Dedifferentiated amniotic fluid mesenchymal stem cell (primary cell): ENCODE measurements around the gene NPHP4.

ENCODE experiments used
- DNase-seq: peaks from one replicate; pipeline ENCODE4 v3.0.0-alpha.2; 2016; ENCODE audit errors: extremely low spot score

NPHP4 gene

GRCh38 chr1:5891736-5892135 lies 100.5 kb downstream of the NPHP4 start:
- DNase-seq: no peak

GRCh38 chr1:5891137-5891536 lies 101.1 kb downstream of the NPHP4 start:
- no peak for DNase-seq

GRCh38 chr1:5890346-5891106 lies 101.7 kb downstream of the NPHP4 start:
- DNase-seq: no peak

- DNase-seq: no peak
These were observed 102.3 kb downstream of the NPHP4 start for GRCh38 chr1:5889901-5890300.

GRCh38 chr1:5889462-5889861 lies 102.8 kb downstream of the NPHP4 start:
- DNase-seq: no peak

- no peak for DNase-seq
These were observed 103.5 kb downstream of the NPHP4 start for GRCh38 chr1:5888606-5889211.

GRCh38 chr1:5887971-5888361 lies 104.3 kb downstream of the NPHP4 start:
- no peak for DNase-seq

GRCh38 chr1:5887349-5887970 lies 104.8 kb downstream of the NPHP4 start:
- no peak for DNase-seq

GRCh38 chr1:5886541-5887348 lies 105.5 kb downstream of the NPHP4 start:
- DNase-seq: no peak

GRCh38 chr1:5886140-5886483 lies 106.1 kb downstream of the NPHP4 start:
- DNase-seq: no peak

GRCh38 chr1:5885471-5886139 lies 106.6 kb downstream of the NPHP4 start:
- no peak for DNase-seq

- no peak for DNase-seq
These were observed 108.1 kb downstream of the NPHP4 start for GRCh38 chr1:5884110-5884509.

- no peak for DNase-seq
These were observed 108.8 kb downstream of the NPHP4 start for GRCh38 chr1:5883129-5884048.

- no peak for DNase-seq
These were observed 109.7 kb downstream of the NPHP4 start for GRCh38 chr1:5882367-5883128.

- DNase-seq: no peak
These were observed 110.6 kb downstream of the NPHP4 start for GRCh38 chr1:5881526-5882222.

GRCh38 chr1:5880630-5881405 lies 111.4 kb downstream of the NPHP4 start:
- DNase-seq: no peak

GRCh38 chr1:5879421-5879820 lies 112.8 kb downstream of the NPHP4 start:
- no peak for DNase-seq

GRCh38 chr1:5878971-5879370 lies 113.3 kb downstream of the NPHP4 start:
- no peak for DNase-seq
